Inferior parietal cortex (tissue), 1 donor: ENCODE data around the gene SLK.

Source experiments
- DNase-seq: peaks from one replicate; pipeline ENCODE4 v3.0.0-alpha.2; 2016; ENCODE audit errors: extremely low spot score

The SLK gene

DNA sequence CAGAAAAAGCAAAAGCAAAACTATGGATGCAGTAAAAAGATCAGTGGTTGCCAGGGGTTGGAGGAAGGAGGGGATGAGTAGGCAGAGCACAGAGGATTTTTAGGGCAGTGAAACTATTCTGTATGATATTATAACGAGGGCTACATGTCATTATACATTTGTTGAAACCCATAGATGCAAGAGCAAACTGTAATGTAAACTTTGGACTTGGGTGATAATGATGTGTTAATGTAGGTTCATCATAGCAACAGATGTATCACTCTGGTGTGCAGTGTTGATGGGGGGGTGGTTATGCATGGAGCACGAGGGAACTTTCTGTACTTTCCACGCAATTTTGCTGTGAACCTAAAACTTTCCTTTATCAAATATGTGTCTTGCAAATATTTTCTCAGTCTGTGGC is 23.2 kb downstream of the SLK start:
- no peak for DNase-seq

DNA sequence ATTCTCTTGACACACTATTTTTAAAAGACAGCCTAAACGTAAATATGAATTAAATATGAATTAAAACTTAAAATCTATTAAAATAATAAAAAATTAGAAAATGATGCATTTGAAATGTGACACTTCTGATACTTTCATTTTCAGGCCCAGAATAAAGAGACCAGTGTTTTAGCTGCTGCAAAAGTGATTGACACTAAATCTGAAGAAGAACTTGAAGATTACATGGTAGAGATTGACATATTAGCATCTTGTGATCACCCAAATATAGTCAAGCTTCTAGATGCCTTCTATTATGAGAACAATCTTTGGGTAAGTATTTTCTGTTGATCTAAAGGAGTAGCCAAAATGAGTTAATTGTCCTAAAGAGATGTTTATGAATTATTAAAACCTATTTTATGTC is 23.6 kb downstream of the SLK start:
- no peak for DNase-seq

DNA sequence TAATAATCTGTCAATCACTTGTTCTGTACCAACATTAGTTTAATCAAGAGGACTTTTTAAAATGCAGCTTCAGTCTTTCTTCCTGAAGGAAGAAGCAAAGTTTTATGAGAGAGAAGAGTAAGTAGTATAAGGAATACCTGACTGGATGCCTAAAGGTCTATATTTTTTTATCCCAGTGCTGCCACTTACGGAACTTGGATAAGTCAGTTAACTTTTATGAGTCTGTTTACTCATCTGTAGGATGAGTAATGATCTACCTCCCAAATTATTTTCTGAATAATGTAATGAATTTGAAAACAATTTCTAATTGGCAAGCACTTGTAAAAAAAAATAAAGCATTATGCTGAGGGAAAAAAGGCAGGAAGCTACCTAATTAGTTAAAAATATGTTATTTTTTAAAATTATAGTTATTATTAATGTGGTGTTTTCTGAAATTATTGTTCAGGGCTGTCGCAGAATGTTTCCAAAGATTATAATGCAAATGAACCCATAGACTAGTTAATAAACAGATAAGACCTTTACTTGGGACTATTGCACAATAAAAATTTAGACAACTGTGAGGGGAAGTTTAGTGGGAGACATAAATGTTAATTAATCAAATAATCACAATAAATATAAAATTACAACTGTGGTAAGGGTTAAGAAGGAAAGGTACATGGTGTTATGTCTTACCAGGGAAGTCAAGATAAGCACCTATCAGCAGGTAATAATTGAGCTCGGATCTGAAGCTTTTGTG is 24.6 kb downstream of the SLK start:
- no peak for DNase-seq

DNA sequence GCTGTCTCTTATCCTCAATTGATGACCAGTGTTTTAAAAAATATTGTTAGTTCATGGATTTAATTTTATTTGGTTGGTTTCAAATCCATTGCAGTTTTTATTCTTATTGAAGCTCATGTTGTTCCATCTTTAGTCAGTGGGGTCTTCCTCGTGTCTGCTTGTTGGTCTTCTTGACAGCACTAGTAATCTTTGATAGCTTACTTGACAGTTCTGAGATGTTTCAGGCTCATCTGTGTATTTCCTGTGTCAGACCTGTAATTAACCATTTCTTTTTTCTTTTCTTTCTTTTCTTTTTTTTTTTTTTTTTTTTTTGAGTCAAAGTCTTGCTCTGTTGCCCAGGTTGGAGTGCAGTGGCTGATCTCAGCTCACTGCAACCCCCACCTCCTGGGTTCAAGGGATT is 28.2 kb downstream of the SLK start:
- no peak for DNase-seq

- no peak for DNase-seq
These were observed 31.9 kb downstream of the SLK start for GRCh38 chr10:103998805-103999204.

DNA sequence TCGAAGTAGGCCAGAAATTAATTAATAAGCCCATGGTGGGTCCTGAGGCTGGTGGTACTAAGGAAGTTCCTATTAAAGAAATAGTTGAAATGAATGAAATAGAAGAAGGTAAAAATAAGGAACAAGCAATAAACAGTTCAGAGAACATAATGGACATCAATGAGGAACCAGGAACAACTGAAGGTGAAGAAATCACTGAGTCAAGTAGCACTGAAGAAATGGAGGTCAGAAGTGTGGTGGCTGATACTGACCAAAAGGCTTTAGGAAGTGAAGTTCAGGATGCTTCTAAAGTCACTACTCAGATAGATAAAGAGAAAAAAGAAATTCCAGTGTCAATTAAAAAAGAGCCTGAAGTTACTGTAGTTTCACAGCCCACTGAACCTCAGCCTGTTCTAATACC is 36.0 kb downstream of the SLK start:
- no peak for DNase-seq

- no peak for DNase-seq
These were observed 38.4 kb downstream of the SLK start for GRCh38 chr10:104005172-104005863.

- no peak for DNase-seq
These were observed 45.0 kb downstream of the SLK start for GRCh38 chr10:104011904-104012303.

GRCh38 chr10:104013489-104013888 is 46.5 kb downstream of the SLK start:
- no peak for DNase-seq

DNA sequence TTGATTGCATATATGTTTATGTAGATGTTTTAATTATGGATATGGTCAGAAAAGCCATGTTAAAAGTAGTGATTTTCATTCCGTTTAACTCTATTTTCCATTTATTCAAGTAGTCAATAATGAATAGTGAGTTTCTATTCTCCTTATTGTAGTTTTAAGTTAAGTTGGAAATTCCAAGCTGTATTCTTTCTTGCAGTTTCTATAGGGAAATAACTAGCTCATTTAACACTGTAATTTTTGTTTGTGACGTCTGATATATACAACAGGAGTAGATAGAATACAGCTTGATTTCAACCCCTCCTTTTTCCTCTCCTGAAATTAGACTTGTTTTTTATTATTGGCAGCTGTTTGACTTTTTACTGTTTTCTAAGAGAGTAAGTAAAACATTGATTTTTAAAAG is 47.2 kb downstream of the SLK start:
- DNase-seq = no peak

DNA sequence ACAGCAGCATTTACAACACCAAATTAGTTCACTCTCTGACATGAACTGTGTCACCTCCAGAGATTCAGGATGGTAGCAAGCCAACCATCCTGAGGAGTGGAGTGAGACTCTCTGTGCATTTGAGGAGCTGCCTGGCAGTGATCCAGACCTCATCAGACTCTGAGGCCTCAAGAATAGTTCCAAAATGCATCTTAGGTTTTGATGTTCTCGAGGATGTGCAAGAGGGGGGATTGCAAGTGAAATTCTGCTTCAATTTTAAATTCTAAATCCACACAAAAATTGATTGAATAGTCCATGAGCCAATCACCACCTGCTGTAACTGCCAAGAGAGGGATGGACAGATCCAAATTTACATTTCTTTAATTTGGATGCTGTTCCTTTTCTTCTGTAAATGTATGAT is 49.7 kb downstream of the SLK start:
- DNase-seq = no peak

GRCh38 chr10:104018471-104018870 is 51.5 kb downstream of the SLK start:
- DNase-seq = no peak

DNA sequence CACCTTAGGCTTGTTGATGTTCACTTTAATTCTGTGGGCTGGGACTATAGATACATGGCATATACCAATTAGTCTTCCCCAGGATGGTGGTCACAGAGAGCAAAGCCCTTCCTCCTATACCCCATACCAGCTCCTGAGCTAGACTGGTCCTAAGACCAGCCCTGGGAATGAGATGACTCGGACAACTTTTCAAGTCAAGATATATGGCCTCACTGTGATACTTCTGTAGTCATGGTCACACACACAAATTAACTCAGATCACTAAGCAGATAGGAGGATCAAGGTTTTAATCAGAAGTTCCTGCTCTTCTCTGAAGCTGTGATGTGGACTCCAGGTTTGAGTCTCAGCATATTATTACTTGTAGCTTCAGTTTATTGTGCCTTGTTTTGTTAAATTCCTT is 53.1 kb downstream of the SLK start:
- DNase-seq = no peak

DNA sequence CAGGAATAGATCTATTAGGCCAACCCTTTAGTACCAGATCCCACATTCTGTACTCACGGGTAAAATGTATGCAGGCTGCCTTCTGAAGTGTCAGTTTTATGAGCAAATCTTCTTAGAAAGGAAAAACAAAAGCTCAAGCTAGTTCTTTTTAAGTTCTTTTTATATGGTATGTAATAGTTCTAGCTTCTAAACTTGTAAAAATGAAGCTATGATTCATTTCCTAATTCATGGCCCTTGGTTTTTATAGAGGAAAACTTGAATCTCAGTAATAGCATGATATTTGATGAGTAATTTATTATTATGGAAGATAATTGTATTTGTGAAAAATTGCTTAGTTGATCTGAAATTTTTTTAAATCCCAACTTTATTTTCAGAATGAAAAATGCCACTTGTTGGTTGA is 54.3 kb downstream of the SLK start:
- DNase-seq = no peak

DNA sequence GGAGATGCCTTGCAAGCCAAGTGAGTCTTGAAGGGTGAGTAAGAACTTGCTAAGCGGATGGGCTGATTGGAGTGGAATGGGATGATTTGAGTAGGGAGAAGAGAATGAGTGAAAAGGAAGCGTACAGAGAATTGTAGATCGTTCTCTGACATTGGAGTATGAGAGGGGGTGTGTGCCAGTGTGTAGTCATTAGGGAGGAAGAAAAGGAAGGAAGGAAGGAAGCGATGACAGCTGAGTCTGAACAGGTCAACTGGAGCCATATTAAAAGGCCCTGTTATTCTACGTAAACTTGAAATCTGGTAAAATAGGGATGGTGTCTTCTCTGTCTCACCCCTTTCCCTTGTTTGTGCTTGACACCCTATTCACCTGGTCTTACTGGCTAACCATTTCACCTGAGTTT is 55.1 kb downstream of the SLK start:
- DNase-seq = no peak

DNA sequence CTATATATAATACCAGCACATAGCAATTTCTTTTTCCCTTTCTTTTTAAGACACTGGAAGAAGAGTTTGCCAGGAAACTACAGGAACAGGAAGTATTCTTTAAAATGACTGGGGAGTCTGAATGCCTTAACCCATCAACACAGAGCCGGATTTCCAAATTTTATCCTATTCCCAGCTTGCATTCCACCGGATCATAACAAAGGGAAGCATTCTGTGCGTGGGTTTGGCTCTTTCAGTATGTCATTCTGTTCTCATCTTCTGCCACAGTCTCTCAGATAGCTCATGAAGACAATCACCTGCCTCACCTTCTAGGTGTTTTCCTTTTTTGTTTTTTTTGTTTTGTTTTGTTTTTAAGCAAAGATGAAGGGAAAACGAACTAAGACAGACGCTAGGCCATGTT is 58.6 kb downstream of the SLK start:
- DNase-seq = peak; percentile 39

GRCh38 chr10:104026762-104027161 is 59.8 kb downstream of the SLK start:
- DNase-seq = no peak

- DNase-seq = peak; percentile 63
These were observed 61.2 kb downstream of the SLK start for GRCh38 chr10:104028146-104028545.

DNA sequence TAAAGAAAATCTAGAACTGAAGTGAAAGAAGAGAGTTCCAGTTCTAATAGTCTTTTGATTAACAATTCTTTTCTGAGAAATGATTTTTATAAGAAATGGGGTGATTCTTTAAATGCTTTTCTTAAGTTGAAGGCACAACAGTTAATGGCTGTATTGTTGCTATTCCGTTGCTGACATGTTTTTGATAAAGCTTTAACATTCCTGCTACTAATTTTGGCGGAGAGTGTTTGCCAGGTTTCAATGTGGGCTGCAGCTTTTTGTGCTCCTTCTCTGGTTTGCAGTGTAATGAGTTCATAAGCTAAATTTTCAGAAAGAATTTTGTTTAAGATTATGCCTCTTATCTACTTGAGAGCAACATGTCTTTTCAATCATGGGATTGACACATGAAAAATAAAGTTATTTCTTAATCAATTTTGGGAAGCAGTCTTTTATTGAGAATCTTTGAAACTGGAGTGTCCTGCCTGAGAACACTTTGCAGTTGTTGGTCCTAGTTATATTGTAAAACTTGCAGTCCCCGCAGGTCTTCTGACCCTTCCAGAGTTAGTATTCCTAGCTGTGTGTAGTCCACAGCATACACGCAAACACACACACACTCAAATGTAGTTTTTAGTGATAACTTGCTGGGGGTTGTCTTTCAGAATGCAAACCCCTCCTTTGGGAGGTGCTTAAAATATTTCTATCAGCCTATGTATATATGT is 62.0 kb downstream of the SLK start:
- DNase-seq = peak; percentile 36

GRCh38 chr10:104029521-104029860 is 62.6 kb downstream of the SLK start:
- DNase-seq = peak; percentile 81

- no peak for DNase-seq
These were observed 64.7 kb downstream of the SLK start for GRCh38 chr10:104031631-104032030.

GRCh38 chr10:104032144-104032775 is 65.3 kb downstream of the SLK start:
- no peak for DNase-seq
